Neural progenitor cell (in vitro differentiated cells): ENCODE data around the gene TFDP1. TPM values are rescaled to one million over a fixed set of nuclear protein-coding genes. Genes with fewer than 3 reads are reported as not detected.
"Not testable (repeated sequence)": the region's sequence is repeated elsewhere in the genome, so short reads cannot be mapped to it uniquely, and the experiment has no call there.

Source experiments
- DNase-seq: peaks from one replicate; pipeline ENCODE4 v3.0.0-alpha.2; 2016; ENCODE audit warnings: low spot score
- H2AFZ ChIP-seq: fragments of 200-600 bp; sonication (generic); replicated peaks from 2 replicates; pipeline ENCODE4 v1.6.1; 2016; ENCODE audit warnings: antibody characterized with exemption
- H3F3A ChIP-seq: fragments of 200-600 bp; sonication (generic); 2 replicates; pipeline ENCODE4 v1.6.1; 2016; ENCODE audit warnings: antibody characterized with exemption, low read depth
- H3K27ac ChIP-seq: fragments of 200-600 bp; sonication (generic); 2 replicates; pipeline ENCODE4 v1.5.1; 2016; ENCODE audit warnings: mild to moderate bottlenecking
- H3K27me3 ChIP-seq: fragments of 200-600 bp; sonication (generic); 2 replicates; pipeline ENCODE4 v1.6.1; 2016; ENCODE audit warnings: mild to moderate bottlenecking, moderate library complexity
- H3K36me3 ChIP-seq: fragments of 200-600 bp; sonication (generic); 2 replicates; pipeline ENCODE4 v1.5.1; 2016
- H3K4me1 ChIP-seq: fragments of 200-600 bp; sonication (generic); 2 replicates; pipeline ENCODE4 v1.6.1; 2016; ENCODE audit warnings: mixed run types
- H3K4me2 ChIP-seq: fragments of 200-600 bp; sonication (generic); 2 replicates; pipeline ENCODE4 v1.6.1; 2016
- H3K4me3 ChIP-seq: fragments of 200-600 bp; sonication (generic); 2 replicates; pipeline ENCODE4 v1.5.1; 2016
- H3K79me2 ChIP-seq: fragments of 200-600 bp; sonication (generic); 2 replicates; pipeline ENCODE4 v1.6.1; 2016; ENCODE audit warnings: low read depth
- H3K9ac ChIP-seq: fragments of 200-600 bp; sonication (generic); 2 replicates; pipeline ENCODE4 v1.6.1; 2016
- H3K9me3 ChIP-seq: fragments of 200-600 bp; sonication (generic); 2 replicates; pipeline ENCODE4 v1.5.1; 2016; ENCODE audit warnings: low read depth
- H4K20me1 ChIP-seq: fragments of 200-600 bp; sonication (generic); 2 replicates; pipeline ENCODE4 v1.6.1; 2016; ENCODE audit warnings: low read depth
- H3K27ac Mint-ChIP-seq: 3 replicates; pipeline ENCODE4 v1.8.0; 2021; ENCODE audit warnings: mixed read lengths
- H3K27me3 Mint-ChIP-seq: 2 replicates; pipeline ENCODE4 v1.8.0; 2022; ENCODE audit warnings: low read depth, mild to moderate bottlenecking, inconsistent platforms, moderate library complexity, mixed read lengths; ENCODE audit not compliant: insufficient read depth
- H3K36me3 Mint-ChIP-seq: 3 replicates; pipeline ENCODE4 v1.8.0; 2021; ENCODE audit warnings: mixed read lengths
- H3K4me1 Mint-ChIP-seq: 3 replicates; pipeline ENCODE4 v1.8.0; 2021; ENCODE audit warnings: mixed read lengths
- H3K4me3 Mint-ChIP-seq: 3 replicates; pipeline ENCODE4 v1.8.0; 2021; ENCODE audit warnings: mild to moderate bottlenecking, moderate library complexity, mixed read lengths
- H3K9me3 Mint-ChIP-seq: 3 replicates; pipeline ENCODE4 v1.8.0; 2020; ENCODE audit warnings: mixed read lengths
- EZH2 ChIP-seq: fragments of 200-600 bp; sonication (generic); IDR thresholded peaks from 2 replicates; pipeline ENCODE4 v1.6.1; 2017; ENCODE audit warnings: antibody characterized with exemption, mild to moderate bottlenecking, moderate library complexity
- EZH2phosphoT487 ChIP-seq: fragments of 200-600 bp; sonication (generic); IDR thresholded peaks from 2 replicates; pipeline ENCODE4 v1.6.1; 2017; ENCODE audit warnings: antibody characterized with exemption
- total RNA-seq: library from RNA; depleted of rRNA; stranded (reverse); fragments of >200 nt; gene quantifications from 2 replicates; pipeline ENCODE4 v1.2.3, GENCODE V29; 2015; ENCODE audit warnings: low replicate concordance
- TF ChIP-seq, protein P1 (sequence below): fragments of 200-600 bp; sonication (generic); IDR thresholded peaks from 2 replicates; pipeline ENCODE4 v1.5.1; 2017; ENCODE audit warnings: antibody characterized with exemption, mild to moderate bottlenecking

Gene TFDP1
- total RNA-seq, 1 donor from 2014 or later: 88.6 TPM

DNA sequence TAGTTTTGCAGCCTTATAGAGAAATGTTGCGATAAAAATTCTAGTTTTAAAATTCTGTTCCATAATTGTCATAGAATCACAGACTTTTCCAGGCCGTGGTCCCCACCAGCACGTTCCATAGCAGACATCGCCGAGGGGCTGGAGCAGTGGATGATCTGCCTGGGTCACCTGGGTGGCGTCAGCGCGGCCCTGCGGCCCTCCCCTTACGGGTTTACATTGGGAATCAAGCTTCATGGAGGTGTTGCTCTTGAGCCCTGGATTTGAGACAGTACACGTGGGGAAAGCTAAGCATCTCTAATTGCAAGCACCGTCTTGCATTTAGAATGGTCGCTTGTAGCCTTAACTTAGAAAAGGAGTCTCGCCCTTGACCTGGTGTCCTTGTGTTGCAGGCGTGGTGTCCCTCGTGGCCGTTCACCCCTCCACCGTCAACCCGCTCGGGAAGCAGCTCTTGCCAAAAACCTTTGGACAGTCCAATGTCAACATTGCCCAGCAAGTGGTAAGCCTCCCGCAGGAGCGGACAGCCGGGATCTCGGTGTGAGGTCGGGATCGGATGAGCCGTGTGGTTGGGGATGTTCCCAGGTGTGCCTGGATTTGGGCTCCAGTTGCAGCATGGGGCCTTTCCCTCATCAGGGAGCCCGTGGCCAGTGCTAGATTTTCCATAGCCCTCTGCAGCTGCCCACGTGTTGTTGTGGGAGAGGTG is 38.4 kb downstream of the TFDP1 start:
- H3K4me3 ChIP-seq: no peak overlapping the region
- Mint-ChIP-seq H3K4me1 (peaks cover 4% of the 10 kb centered on the region), H3K27me3 (peaks cover 2% of the 10 kb centered on the region), H3K4me3 (no peak overlapping the region), H3K9me3 (peaks cover 6% of the 10 kb centered on the region), H3K36me3 (peaks cover 43% of the 10 kb centered on the region), H3K27ac (no peak overlapping the region)
- peaks cover 16% of the 10 kb centered on the region for H3F3A ChIP-seq
- peaks cover 14% of the 10 kb centered on the region for H4K20me1 ChIP-seq
- no peaks in the 10 kb centered on the region for H3K27me3 ChIP-seq
- no peaks in the 10 kb centered on the region for H3K9me3 ChIP-seq
- peaks cover 12% of the 10 kb centered on the region for H3K36me3 ChIP-seq
- DNase-seq: no peak
- no peak overlapping the region for H2AFZ ChIP-seq
- H3K4me2 ChIP-seq: no peak overlapping the region
- H3K79me2 ChIP-seq: peaks cover 90% of the 10 kb centered on the region
- H3K9ac ChIP-seq: no peak overlapping the region
- TF ChIP-seq, protein P1, sequence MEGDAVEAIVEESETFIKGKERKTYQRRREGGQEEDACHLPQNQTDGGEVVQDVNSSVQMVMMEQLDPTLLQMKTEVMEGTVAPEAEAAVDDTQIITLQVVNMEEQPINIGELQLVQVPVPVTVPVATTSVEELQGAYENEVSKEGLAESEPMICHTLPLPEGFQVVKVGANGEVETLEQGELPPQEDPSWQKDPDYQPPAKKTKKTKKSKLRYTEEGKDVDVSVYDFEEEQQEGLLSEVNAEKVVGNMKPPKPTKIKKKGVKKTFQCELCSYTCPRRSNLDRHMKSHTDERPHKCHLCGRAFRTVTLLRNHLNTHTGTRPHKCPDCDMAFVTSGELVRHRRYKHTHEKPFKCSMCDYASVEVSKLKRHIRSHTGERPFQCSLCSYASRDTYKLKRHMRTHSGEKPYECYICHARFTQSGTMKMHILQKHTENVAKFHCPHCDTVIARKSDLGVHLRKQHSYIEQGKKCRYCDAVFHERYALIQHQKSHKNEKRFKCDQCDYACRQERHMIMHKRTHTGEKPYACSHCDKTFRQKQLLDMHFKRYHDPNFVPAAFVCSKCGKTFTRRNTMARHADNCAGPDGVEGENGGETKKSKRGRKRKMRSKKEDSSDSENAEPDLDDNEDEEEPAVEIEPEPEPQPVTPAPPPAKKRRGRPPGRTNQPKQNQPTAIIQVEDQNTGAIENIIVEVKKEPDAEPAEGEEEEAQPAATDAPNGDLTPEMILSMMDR: no peak
- TF ChIP-seq EZH2: no peak
- TF ChIP-seq EZH2phosphoT487: no peak
- H3K4me1 ChIP-seq: no peaks in the 10 kb centered on the region
- no peak overlapping the region for H3K27ac ChIP-seq

DNA sequence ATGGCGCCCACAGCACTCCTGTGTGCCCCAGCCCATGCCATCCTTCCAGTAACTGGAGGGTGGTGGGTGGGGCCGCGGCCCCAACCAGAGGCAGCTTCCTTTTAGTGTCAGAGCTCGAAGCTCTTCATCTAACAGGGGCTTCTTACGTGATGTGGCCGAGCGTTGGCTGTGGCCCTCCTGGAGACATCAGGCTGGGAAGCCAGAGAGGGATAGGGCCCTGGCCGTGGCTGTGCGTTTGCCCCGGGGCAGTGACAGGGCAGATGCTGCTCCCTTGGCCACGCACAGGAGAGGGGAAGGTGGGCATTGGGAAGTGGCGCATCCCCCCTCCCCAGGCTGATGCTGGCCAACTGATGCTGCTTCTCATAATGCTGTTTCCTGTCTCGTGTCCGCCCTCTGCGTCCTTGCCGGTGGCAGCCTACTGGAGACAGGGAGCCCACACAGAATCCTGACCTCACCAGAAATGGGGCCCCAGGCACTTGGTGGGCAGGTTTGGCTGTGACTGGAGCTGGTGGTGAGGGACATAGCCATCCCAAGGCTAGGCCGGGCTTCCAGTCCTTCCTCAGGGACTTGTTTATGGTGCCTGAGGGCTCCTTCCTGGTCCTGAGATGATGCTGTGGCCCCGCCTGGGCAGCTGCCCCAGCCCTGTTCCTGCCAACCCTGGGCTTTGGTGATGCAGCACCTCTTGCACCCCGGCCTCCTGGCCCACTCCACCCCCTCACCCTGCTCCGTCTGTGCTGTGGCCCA is 39.1 kb downstream of the TFDP1 start:
- H3K4me2 ChIP-seq: no peak overlapping the region
- H3K27ac ChIP-seq: no peak overlapping the region
- TF ChIP-seq EZH2 (no peak), EZH2phosphoT487 (no peak)
- TF ChIP-seq, protein P1: no peak
- no peak overlapping the region for H2AFZ ChIP-seq
- no peak overlapping the region for H3K4me3 ChIP-seq
- peaks cover 42% of the 10 kb centered on the region for H3K36me3 Mint-ChIP-seq
- H3K4me1 Mint-ChIP-seq: peaks cover 7% of the 10 kb centered on the region
- H3K27me3 ChIP-seq: no peaks in the 10 kb centered on the region
- H3K36me3 ChIP-seq: peaks cover 12% of the 10 kb centered on the region
- H3K27me3 Mint-ChIP-seq: peaks cover 2% of the 10 kb centered on the region
- no peaks in the 10 kb centered on the region for H3K4me1 ChIP-seq
- DNase-seq: no peak
- H3K79me2 ChIP-seq: peaks cover 85% of the 10 kb centered on the region
- H3K27ac Mint-ChIP-seq: no peak overlapping the region
- H3K9me3 Mint-ChIP-seq: peaks cover 6% of the 10 kb centered on the region
- peaks cover 16% of the 10 kb centered on the region for H3F3A ChIP-seq
- H3K9ac ChIP-seq: no peak overlapping the region
- no peak overlapping the region for H3K4me3 Mint-ChIP-seq
- peaks cover 8% of the 10 kb centered on the region for H4K20me1 ChIP-seq
- H3K9me3 ChIP-seq: no peaks in the 10 kb centered on the region

DNA sequence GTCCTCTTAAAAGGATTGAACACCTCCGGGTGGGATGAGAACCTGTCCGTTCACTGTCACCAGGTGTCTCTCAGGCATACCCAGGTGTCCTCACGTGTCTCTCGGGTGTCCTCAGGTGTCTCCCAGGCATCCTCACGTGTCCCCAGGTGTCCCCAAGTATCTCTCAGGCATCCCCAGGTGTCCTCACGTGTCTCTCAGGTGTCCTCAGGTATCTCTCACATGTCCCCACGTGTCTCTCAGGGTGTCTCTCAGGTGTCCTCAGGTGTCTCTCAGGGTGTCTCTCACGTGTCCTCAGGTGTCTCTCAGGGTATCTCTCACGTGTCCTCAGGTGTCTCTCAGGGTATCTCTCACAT is 39.7 kb downstream of the TFDP1 start:
- no peaks in the 10 kb centered on the region for H3K27me3 ChIP-seq
- no peaks in the 10 kb centered on the region for H3K9me3 ChIP-seq
- H4K20me1 ChIP-seq: peaks cover 8% of the 10 kb centered on the region
- no peak overlapping the region for H3K4me3 Mint-ChIP-seq
- peaks cover 2% of the 10 kb centered on the region for H3K27me3 Mint-ChIP-seq
- peaks cover 6% of the 10 kb centered on the region for H3K9me3 Mint-ChIP-seq
- no peak overlapping the region for H3K4me3 ChIP-seq
- H3K4me2 ChIP-seq: no peak overlapping the region
- H3F3A ChIP-seq: peaks cover 16% of the 10 kb centered on the region
- H3K9ac ChIP-seq: no peak overlapping the region
- no peak overlapping the region for H3K27ac Mint-ChIP-seq
- peaks cover 81% of the 10 kb centered on the region for H3K79me2 ChIP-seq
- H3K27ac ChIP-seq: no peak overlapping the region
- DNase-seq: no peak
- H3K4me1 ChIP-seq: no peaks in the 10 kb centered on the region
- H2AFZ ChIP-seq: no peak overlapping the region
- H3K4me1 Mint-ChIP-seq: peaks cover 7% of the 10 kb centered on the region
- no peak for TF ChIP-seq EZH2
- TF ChIP-seq EZH2phosphoT487: no peak
- TF ChIP-seq, protein P1: no peak
- peaks cover 12% of the 10 kb centered on the region for H3K36me3 ChIP-seq
- H3K36me3 Mint-ChIP-seq: peaks cover 42% of the 10 kb centered on the region

DNA sequence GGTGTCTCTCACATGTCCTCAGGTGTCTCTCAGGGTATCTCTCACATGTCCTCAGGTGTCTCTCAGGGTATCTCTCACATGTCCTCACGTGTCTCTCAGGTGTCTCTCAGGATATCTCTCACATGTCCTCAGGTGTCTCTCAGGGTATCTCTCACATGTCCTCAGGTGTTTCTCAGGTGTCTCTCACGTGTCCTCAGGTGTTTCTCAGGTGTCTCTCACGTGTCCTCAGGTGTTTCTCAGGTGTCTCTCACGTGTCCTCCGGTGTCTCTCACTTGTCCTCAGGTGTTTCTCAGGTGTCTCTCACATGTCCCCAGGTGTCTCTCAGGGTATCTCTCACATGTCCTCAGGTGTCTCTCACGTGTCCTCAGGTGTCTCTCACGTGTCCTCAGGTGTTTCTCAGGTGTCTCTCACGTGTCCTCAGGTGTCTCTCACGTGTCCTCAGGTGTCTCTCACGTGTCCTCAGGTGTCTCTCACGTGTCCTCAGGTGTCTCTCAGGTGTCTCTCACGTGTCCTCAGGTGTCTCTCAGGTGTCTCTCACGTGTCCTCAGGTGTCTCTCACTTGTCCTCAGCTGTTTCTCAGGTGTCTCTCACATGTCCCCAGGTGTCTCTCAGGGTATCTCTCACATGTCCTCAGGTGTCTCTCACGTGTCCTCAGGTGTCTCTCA is 40.2 kb downstream of the TFDP1 start:
- not testable (repeated sequence) for H3K27ac Mint-ChIP-seq, H3K27ac ChIP-seq, H3K27me3 Mint-ChIP-seq, H3K4me1 ChIP-seq, H2AFZ ChIP-seq, H3K9me3 Mint-ChIP-seq, H3K4me2 ChIP-seq, H3K9ac ChIP-seq, H3K9me3 ChIP-seq, H3K4me3 Mint-ChIP-seq, H3K27me3 ChIP-seq, H4K20me1 ChIP-seq, DNase-seq, H3K4me3 ChIP-seq
- peaks cover 46% of the 10 kb centered on the region for H3K36me3 Mint-ChIP-seq
- peaks cover 12% of the 10 kb centered on the region for H3K4me1 Mint-ChIP-seq
- Histone ChIP-seq H3K36me3 (peaks cover 12% of the 10 kb centered on the region), H3K79me2 (peaks cover 80% of the 10 kb centered on the region), H3F3A (peaks cover 16% of the 10 kb centered on the region)
